NT2/D1 (cell line): ENCODE data around the gene ZDHHC6.

Source experiments
- YY1 ChIP-seq: IDR thresholded peaks from 2 replicates; pipeline ENCODE4 v1.6.1; 2011; ENCODE audit not compliant: insufficient read length, insufficient read depth
- ZNF274 ChIP-seq: IDR thresholded peaks from 2 replicates; pipeline ENCODE4 v1.6.1; 2011; ENCODE audit warnings: mild to moderate bottlenecking, low read depth, low read length

- TF ChIP-seq YY1 = no peak
- TF ChIP-seq ZNF274 = no peak
These were observed 49.1 kb downstream of the ZDHHC6 start for GRCh38 chr10:112397592-112397991.
